GM21390 (cell line): ENCODE results near the gene STK39.
A peak's percentile ranks its signal among the peaks of the same experiment; 100 is the strongest.
"Not testable (repeated sequence)": the region's sequence is repeated elsewhere in the genome, so short reads cannot be mapped to it uniquely, and the experiment has no call there.

ENCODE experiments used
- ATAC-seq: cut with Tn5 transposase; IDR thresholded peaks from one replicate; pipeline ENCODE4 v1.9.1; 2021; ENCODE audit not compliant: unreplicated experiment

Gene STK39

DNA sequence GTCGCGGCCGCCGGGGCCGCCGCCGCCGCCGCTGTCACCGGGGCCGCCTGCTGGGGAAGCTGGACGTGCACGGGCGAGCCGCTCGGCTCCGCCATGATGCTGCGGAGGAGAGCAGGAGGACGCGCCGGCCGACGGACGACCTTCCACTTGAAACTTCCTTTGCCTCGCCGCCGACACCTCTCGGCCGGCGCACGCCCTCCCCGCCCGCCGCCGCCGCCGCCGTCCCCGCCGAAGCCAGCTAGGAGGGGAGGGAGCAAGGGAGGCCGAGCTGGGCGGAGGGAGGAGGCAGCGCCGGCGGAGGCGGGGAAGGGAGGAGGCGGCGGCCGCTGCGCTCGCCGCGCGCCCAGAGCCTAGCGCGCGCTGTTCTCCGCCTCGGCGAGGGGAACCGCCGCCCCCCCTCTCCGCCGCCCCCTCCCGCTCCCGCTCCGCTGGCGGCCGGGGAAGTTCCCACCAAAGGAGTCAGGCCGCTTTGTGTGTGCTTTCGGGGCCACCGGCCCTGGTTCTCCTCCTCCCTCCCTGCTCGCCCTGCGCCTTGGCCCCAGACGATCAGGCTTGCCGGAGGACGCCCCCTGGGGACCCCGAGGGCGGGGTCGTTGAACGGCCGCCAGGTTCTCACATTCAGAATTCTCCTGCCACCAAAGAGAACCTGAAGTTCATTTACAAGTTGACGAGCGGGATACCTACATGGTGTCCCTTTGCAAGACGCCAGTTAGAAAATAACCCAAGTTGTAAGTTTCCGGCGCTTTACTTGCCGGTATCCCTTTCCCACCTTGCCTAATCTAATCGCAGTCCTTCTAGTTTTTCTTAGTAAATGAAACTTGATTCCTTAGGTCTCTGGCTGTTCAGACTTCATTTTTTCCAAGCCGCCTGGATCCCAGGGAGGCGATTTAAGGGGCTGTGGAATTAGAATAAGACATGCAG, at the start of gene STK39:
Gene STK39 (minus strand): TSS at position 255 of the 921 bp plus-strand sequence. CDS start 160 bp downstream, at position 95.
- peak; percentile 80 for ATAC-seq

DNA sequence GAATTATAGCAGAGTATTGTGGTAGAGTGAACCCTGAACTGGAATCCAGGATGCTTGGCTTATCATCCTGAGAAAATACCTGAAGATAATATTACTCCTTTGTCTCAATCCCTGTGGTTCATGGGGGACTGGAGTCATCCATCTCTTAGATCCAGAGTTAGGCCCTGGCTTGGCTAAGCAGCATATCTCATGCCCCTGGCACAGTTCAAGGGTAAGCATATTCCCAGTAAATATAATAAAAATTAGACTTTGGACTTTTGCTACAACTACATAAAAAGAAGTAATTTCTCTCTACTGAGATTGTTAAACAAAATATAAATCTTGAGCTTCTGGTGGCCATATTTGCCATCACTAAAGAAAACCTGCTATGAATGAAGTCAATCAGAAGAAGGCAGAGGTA, 47.7 kb upstream of the STK39 start:
- no peak for ATAC-seq

DNA sequence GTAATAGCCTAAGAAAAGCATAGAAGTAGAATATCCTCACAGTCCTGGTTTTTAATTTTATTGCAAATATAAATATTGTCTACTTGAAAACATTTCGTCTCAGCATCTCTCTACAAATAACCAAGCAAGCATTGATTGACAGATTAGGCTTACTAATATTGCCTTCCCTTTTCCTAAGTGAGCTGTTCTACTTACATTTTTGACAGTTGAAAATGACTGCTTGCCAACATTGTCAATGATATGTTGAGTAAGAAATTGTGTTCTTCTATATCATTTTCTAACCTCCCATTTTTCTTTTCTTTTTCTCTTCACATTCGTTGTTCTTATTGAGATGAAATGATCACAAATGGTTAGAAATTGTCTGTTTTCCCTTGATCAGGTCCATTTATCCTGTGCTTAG, 47.0 kb upstream of the STK39 start:
- ATAC-seq: no peak

DNA sequence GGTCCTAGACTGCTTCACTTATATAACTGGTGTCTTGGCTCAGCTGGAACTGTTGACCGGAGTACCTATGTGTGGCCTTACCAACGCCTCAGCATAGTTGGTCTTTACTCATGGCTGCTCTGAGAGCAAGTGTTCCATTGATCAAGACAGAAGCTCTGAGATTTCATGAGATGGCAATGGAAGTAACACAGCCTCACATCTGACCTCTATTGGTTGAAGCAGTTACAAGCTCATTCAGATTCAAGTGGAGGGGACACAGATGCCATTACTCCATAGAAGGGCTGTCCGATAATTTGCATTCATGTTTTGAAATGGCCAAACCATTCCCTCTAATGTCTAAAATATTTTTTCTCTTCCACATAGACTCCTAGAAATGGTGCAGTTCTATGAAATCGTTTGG, 46.4 kb upstream of the STK39 start:
- no peak for ATAC-seq

DNA sequence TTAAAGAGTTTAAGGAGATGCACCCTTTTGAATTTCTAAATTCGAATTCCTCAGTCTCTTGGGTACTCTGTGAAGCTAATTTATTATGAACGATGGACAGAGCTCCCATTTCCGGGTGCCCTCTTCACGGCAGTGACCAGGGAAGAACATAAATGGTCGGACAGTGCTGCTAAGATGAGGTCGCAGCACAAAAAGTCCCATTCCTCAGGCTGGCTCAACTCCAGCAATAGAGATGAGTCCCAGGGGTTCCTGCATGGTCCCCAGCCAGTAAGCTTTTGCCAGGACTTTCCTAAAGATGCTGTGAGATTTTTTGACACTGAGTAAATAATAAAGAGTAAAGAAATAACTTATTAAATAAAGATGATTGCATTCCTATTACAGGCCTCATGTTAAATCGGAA, 43.0 kb upstream of the STK39 start:
- ATAC-seq: no peak

DNA sequence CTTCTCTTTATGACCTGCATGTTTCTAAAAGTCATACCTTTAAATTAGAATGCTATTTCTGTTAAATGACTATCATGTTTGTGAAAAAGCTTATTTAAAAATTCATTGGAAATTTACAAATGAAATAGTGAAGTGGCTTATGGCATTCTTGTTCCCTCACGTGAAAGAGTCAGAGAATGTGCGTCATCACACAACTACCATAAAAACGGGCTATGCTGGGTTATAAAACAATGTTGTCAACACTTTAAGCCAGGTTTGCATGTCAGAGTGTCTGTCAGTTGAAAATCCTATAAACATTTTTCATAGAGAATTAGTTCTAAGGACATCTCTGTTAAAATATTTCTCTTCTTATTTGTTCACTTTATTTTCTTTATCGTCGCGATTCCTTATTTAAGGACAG, 42.5 kb upstream of the STK39 start:
- no peak for ATAC-seq

DNA sequence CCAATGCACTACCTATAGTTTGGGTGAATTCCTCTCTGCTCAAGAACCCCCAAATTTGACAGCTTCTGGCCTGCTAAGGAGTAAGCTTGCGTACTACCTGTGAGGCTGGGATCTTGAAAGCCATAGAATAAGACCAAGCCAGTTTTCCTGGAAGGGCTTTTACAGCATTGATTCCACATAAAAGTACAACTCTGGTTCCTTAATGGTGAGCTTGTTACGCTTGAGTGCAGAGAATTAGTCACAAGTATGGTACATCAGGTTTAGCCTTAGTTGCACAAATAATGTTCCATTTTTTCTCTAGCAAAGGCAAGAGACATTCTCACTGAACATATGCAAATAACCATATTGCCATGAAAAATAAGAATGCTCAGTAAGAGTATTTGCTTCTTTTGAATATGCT, 39.1 kb upstream of the STK39 start:
- ATAC-seq: no peak

DNA sequence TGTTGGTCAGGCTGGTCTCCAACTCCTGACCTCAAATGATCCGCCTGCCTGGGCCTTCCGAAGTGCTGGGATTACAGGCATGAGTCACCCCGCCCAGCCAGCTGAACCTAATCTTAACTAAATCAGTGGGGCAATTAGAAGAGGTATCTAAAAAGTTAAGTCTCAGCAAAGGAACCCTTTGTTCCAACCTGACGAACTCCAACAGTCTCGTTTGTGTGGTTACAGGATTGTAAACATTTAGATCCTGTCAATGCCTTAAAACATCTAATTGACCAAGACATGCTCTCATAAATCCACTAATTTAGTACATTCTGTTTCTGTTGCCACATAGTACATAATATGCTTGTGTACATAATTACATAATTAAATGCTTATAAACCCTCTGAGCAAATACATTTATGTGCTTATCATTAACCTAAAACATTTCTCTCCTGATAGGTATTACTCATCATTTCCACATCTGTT, 31.1 kb upstream of the STK39 start:
- no peak for ATAC-seq

DNA sequence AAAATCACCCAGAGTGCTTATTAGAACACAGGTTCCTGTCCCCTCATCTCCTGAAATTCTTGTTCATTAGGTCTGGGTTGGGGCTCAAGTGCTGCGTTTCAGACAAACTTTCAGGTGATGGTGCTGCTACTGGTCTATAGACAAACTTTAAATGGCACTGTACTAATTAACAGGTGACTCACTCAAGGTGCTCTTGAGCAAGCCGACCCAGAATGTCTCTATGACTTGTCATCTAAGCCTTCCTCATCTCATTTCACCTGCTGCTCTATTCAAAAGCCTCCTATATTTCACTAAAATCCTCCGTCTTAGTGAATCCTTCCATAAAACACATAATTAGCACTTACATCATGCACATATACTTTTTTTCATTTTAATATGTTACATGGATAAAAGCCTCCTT, 29.9 kb upstream of the STK39 start:
- no peak for ATAC-seq

DNA sequence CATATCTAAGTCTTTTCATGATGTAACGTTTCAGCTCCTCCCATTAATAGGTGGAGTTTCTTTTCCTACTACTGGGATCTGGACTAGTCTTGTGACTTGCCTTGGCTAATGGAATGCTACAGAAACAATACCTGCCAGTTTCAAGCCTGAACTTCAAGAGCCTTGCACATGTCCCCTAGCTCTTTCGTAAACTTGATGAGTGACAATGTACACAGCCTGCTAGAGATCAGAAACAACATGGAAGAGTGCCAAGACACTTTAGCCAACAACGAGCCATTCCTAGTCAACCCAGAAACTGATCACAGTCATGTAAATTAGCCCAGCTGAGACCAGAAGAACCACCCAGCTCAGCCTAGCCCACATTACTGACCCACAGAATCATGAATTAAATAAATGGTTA, 24.8 kb upstream of the STK39 start:
- ATAC-seq: no peak

DNA sequence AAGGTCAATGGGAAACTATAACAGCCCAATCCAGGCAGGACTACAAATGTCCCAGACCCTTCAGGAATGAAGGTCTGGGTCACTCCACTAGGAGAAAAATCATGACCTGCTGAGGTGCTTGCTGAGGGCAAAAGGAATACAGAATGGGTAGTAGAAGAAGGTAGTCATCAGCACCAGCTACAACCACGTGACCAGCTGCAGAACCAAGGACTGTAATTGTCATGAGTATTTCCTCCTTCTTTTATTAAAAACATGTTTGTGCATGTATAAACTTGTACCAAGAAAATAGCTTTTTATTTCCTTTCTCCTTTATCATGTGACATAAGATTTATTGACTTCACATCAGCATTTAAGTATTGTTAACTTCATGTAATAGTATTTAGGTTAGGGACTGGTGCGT, 15.5 kb upstream of the STK39 start:
- not testable (repeated sequence) for ATAC-seq

DNA sequence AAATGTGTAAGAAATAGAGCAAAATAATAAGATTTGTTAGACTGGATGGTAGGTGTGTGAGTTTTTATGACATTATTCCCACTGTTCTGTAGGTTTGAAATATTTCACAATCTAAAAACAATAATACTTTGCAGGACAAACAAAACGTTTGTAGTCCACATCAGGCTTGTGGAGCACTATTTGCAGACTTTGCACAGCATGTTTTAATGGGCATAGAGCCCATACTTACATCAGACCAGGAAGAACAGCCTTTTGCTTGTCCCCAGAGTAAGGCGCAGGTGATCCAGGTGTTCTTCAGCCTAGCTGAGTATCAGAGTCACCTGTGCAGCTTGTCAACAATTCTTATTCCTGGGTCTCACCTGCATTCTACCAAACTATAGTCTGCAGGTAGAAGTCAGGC, 9.1 kb upstream of the STK39 start:
- ATAC-seq: no peak

DNA sequence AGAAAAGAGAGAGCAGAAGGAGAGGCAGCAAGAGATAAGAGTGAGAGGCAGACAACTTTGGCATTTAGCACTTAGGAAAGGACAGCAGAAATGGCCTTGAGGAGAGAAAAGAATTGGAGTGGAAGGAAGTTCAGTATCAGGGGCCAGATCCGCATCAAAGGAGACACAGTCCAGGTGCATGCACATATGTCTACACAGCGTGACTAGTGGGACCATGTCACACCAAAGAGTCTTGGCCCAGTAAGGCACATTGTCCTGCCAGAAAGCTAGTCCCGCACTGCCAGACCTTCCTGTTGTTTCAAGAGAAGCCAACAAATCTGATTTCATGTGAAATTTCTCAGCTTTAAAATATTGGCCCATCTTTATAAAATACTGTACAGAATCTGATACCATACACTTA, 8.5 kb upstream of the STK39 start:
- no peak for ATAC-seq

DNA sequence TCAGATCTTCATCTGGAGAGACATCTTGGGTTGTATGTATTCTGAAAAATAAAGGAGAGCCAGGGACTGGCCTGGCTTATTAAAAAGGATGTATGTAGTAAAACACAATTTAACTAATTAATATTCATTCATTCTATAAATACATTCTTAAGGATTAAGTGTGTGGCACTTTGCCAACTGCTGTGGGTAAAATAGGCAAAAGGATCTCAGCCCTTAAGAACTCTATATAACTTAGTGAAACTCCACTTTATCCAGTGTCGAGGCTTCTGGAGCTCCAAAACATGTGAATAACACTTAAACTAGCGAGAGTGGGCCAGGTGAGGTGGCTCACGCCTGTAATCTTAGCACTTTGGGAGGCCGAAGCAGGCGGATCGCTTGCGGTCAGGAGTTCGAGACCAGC, 7.7 kb upstream of the STK39 start:
- ATAC-seq: no peak

DNA sequence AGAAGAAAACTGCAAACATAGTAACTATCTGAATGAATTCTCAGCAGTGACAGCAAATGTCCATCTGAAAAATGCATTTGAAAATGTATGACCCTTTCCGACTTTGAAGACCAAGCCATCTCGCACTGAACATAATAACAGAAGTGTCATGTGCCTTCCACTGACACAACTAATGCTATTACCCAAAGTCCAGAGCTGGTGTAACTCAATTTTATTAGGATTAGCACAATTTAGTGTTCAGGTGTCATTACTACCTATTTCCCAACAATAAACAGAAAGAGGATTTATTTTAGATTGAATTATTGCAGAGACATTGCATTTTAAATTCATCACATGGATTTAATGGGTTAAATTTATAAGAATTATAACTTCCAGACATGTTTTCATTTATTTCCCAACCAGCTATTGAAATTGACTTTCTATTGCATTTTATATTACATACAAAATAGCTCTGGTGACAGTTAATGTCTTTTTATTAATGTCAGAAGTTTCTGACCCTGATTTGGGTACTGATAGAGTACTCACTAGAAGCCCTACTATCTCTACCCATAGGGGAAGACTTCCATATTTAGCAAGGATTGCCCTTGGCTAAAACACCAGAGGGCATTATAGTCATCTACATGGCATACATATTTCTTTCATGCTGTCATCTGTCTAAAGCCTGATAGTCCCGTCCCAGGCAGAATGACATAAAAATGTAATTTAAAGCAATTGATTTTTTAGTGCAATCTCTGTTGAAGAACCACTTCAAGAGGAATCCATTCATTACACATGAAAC, 7.0 kb upstream of the STK39 start:
- ATAC-seq: no peak

DNA sequence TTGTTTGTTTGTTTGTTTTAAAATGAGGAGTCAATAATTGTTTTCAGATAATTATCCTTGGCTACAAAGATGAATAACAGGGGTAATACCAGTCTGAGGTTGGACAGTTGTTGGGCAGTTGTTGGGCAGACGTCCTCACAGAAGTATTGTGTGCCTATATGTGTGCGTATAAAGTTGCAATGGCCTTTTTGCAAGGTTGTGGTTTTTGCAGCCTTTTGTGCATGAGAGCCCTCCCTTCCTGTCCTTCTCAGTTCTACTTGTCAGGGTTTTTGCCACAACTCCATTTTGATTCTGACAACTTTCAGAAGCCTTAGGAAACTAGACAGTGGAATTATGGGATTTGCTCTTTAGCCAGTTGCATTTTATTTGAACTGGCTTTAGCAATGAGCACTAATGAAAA, 6.0 kb upstream of the STK39 start:
- no peak for ATAC-seq

DNA sequence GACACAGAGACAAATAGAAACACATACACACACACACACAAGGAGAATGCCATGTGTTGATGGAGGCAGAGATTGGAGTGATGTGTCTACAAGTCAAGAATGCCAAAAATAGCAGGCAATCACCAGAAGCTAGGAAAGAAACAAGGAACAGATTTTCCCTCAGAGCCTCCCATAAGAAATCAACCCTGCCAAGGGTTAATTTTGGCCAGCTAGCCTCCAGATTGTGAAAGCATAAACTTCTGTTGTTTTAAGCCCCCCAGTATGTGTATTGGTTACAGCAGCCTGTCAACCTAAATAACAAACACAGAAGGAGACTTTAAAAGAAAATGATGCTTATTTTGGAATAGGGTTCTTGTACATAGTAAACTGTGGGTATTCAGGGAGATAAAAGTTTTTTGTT, 5.6 kb upstream of the STK39 start:
- no peak for ATAC-seq

DNA sequence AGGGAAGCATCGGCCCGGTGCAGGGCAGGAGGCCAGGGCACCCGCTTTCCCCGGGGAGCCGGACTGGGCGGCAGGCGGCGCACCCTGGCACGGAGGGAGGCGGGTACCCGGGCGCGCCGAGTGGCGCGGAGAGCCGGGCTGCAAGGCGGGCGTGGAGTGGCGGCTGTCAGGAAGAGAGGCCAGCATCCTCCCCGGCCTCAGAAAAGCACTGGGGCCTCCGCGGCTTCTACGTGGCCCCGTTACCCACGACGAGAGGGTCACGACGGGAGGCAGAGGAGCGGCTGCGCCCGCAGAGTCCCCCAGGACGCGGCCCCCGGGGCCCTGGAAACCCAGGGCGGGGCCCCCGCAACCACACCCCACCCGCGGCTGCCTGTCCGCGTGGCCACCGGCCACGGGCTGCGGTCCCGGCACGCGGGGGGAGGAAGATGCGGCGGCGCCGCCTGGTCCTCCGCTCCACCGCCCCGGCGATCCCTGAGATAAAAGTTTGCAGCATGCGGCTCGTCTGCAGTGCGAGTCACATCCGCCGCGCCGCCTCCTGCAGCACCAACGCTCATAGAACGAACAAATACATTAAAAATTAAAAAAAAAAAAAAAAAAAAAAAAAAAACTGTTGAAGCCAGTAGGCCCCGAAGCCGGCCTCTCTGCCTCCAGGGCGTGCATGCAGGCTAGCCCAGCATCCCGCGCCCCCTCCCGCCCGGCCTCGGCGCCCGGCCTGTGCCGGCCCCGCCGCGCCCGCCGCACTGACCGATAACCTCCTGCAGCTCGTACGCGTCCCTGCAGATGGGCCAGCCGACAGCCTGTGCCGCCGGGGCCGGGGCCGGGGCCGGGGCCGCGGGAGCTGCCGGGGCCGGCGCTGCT, 683 bp downstream of the STK39 start:
- peak; percentile 54 for ATAC-seq

DNA sequence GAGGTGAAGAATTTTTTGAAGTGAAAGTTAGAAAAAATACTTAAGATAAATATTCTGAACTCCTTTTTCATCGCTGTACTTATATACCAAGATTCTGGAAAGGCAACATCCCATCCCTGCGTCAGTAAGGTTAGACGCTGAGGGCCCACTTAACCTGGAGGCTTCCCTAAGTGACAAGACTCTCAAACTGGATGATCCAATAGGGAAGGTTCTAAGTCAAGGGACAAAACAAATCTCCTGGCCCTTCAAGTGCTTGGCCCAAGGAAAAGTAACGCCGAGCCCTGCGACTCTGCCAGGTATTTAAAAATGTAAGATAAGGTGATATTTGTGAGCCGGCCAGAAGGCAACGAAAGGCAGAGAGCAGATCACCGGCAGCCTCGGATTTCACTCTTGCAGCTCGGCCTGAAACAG, 1.3 kb downstream of the STK39 start:
- ATAC-seq: no peak

DNA sequence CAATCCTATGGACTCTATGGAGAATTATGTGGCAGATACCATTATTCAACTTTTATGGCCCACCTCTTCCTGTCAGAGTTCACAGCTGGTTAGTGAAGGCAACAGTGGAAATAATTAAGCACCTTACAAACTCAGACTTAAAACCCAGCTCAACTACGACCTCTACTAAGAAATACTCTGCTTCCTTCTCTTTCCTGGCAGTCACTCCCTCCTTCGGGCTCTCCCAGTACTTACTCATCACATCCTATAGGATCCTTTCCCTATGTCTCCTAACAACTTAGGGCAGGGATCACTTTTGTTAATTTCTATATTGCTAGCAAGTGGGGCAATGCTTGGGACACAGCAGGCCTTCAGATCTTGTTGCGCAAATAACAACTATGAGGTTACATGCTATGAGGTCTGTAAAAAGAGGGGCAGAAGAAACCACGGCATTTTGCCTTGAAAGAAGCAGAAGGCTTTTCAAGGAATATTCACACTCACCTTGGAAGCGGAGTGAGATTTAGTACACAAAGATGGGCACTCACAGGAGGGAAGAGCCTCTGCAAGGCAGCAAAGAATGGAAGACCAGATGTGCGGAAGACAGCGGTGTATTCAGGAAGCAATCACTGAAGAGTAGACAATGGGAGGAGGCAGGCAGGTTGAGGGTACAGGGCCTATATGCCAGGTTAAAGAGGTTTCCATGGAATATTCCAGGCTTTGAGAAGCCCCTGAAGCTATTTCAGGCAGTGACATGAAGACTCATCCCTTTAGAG, 2.1 kb downstream of the STK39 start:
- ATAC-seq: no peak
